LHCN-M2 (cell line): ENCODE data around the gene GABBR1. TPM values are rescaled to one million over a fixed set of nuclear protein-coding genes. Genes with fewer than 3 reads are reported as not detected.

Experiments used
- DNase-seq: peaks from one replicate; pipeline ENCODE4 v3.0.0-alpha.2; 2012; ENCODE audit warnings: low read depth
- total RNA-seq: library from RNA; depleted of rRNA; stranded (reverse); fragments of >200 nt; gene quantifications from 2 replicates; pipeline ENCODE4 v1.2.3, GENCODE V29; 2014

The GABBR1 gene
- total RNA-seq, 1 experiment from 2014 or later = 8.2 TPM

DNA sequence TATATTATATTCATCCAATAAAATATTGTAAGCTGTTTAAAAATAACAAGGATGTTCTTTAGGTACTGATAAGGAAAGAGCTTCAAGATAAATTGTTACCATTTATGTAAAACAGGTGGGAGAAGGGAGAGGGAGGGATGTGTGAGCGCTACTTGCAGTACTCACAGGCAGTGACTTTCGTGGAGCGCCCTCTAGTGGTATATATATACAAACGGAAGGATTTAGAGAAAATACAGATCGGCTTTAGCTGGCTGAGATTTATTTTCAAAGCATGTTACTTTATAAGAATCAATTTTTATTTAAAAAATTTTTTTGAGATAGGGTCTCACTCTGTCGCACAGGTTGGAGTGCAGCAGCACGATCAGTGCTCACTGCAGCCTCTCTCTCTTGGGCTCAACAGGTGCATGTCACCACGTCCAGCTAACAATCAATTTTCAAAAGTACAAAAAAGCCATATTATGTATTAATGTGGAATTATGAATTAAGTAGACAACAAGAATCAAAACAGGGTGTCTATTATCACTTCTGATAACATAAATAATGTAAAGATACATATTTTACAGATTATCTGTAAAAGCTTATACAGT lies 20.6 kb upstream of the GABBR1 start:
- DNase-seq = peak; percentile 62

DNA sequence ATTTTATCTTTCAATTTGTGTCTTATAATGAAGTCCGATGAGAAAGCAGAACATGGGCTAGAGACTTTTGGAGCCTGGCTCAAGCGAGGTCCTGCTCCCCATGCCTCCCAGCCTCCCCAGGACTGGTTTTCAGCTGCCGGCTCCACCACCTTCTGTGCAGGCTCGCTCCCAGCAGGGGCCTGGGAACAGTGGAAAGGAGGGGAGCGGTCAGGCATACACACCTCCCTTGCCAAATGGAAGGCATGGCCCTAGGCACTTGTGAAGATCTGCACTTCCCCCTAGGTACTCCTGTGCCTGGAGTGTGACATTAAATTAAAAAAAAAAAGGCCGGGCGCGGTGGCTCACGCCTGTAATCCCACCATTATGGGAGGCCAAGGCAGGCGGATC lies 19.2 kb upstream of the GABBR1 start:
- DNase-seq = no peak

DNA sequence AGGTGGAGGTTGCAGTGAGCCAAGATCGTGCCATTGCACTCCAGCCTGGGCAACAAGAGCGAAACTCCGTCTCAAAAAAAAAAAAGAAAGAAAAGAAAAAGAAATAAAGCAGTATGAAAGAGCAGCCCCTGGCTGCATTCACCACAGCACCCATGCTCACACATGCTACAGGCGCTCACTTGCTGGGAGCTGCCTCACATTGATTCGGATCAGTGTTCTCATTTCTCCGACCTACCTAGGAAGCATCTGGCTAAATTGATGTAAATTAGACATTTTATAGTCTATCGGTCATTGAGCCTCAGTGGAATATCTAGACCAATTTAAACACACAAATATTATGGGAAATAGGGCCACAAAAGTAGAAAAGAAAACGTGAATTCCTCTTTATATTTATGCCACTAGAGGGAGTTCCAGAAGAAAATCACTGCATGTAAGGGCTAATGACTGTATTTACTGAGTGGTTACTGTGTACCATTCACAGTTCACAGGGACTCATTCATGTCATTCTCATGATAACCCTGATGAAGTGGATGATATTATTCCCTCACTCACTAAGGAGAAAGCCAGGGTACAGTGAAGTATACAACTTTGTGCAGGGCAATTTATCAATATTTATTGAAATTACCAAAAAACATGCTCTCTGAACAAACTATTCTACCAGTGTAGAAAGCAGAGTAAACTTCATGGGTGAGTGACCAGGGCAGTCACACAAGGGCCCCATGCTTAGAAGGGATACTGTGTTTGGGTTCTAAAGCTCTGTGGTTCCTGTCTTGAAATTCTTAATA lies 18.6 kb upstream of the GABBR1 start:
- DNase-seq = peak; percentile 28

DNA sequence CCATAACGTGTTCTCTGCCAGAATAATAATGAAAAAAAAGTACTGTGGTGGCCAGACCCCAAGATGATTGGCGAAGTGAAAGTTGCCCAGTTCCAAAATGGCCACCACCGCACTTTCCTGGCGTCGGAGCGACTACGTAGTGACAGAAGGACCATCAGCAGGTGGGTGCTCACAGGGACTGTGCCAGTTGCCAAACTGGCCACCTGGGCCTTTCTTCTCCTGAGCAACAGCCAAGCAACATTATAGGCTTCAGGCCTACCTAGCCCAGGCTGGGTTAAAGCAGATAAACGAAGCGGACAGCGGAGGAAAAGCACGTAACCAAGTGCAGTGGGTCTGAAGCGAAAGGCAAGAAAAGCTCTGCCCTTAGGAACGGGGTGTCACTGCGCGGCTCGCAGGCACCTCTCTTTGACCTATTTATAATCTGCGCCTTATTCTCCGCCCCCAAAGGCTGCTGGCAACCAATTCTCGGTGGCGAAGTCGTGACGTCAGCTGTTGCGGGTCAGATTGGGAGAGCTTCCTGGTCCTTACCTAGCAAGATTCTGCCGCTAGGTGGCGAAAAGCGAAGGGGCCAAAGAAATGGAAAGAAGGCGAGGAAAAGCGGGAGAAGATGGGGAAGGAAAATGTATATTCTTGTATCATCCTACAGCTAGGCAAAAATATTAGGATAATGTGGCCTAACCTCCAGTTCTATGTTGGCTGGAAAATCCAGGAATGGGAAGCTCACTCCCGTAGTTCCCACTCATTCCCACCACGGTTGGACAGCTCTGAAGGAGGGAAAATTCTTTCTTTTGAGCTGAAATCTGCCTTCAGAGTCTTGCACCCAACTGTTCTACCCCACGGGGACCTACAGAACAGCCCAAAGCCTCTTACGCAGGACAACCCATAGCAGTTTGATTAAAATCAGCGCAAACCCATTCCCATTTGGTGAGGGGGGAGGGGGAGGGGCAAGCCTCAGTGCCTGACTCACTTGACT lies 17.0 kb upstream of the GABBR1 start:
- peak; percentile 96 for DNase-seq

DNA sequence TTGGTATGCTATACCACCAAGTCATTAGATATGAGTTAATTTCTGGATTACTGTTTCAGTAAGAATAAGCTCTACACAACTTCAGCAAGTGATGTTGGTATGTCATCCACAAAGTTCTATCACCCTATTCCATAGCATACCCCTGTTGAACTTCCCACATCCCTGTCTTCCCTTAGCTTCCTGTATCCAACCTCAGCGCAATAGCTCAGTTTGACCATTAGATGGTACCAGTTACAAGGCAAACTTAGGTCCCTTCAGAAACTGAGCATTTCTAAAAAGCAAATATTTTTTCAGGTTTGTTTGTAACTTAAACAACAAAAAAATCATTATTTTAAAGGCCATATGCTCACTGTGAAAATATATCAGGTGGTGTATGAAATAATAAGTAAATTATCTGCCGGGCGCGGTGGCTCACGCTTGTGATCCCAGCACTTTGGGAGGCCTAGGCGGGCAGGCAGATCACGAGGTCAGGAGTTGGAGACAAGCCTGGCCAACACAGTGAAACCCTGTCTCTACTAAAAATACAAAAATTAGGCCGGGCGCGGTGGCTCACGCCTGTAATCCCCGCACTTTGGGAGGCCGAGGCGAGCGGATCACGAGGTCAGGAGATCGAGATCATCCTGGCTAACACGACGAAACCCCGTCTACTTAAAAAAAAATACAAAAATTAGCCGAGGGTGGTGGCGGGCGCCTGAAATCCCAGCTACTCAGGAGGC lies 15.1 kb upstream of the GABBR1 start:
- peak; percentile 32 for DNase-seq

DNA sequence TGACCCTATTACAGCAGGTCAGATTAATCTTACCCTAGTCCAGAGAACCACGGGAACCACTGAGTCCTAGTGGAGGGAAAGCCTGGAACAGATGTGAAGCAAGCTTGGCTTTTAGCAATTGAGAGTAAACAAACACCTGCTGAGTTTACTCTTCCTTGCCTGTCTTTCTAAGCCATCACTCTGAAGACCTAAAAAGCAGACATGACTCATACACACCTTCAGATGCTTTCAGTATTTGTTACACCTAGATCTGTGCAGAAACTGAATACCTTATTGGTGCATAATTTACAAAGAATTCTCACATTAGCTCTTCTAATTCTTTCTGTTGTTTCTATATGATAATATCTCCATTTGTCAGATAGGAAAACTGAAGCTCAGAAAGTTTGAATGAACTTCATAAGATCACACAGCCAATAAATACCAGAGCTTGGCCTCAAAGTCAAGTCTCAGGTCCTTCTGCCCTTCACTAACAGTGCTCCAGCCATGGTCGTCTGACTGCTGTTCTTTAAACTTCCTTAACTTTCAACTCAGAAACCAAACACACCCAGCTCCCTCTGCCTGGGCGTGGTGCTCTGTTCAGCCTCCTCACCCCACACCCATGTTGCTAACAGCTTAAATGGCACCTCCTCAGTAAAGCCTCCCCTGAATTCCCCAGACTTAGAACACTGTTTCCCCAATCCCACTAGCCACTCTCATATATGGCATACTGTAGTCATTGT lies 8.6 kb upstream of the GABBR1 start:
- no peak for DNase-seq

DNA sequence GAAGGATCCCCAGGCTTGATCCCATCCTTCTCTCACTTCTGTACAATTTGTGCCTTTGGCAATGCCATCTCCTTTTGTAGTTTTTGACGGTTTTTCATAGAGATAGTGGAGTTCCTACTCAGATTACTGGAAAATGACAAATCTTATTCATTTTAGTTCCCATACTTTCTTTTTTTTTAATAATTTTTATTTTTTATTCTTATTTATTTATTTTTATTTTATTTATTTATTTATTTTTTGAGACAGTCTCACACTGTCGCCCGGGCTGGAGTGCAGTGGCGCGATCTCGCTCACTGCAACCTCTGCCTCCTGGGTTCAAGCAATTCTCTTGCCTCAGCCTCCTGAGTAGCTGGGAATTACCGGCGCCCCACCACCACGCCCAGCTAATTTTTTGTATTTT lies 4.3 kb upstream of the GABBR1 start:
- no peak for DNase-seq

DNA sequence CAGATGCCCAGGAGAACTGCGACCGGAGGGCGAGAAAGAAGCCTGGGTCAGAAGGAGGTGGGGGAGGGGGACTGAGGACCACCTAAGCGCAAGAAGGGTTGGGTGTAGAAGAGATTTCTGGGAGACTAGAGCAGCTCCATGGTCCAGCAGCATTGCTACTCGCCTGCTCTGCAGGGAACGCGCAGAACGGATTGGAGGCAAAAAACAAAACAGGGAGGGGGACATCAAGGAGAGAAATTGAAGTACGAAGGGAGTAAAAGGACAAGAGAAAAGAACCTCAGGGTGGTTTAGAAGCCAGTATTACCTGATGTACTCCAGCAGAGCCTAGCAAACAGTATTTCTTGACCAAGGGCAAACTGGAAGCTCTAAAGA lies 537 bp upstream of the GABBR1 start:
- DNase-seq = no peak

DNA sequence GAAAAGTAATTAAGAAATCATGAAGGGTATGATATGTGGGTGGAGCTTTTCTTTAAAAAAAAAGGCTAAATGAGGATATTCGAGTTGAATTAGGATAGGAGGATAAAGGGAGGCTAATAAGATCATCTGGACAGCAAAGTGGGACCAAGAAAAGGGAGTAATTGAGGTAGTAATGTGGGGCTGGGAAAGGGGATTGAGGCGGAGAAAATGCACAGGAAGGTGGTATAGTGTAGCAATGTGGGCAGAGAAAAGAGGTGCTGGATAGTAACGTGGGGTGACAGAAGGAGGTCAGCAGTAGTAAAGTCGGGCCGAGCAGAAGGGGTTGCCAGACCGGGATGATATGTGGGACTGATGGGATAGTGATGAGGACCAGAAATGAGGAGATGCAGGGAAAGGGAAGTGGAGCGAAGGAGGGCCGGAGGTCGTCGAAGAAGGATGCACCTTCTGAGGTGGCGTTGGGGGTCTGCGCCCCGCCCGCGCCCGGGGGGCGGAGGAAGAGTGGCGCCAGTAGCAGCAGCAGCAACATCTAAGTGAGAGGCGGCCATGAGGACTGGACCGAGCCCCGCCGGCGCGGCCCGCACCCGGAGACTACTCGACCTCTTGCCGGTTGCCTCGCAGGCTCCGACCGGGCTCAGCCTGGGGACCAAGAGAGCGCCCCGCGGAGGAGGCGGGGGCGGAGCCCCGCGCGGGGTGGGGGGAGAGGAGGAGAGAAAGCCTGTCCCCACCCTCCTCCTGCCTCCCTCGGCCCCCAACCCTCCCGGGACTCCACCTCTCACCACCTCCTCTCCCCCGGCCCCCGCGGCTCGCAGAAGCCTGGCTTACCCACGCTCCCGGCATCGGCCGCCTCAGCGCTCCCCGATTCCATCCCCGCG lies 887 bp downstream of the GABBR1 start:
- DNase-seq = peak; percentile 49

DNA sequence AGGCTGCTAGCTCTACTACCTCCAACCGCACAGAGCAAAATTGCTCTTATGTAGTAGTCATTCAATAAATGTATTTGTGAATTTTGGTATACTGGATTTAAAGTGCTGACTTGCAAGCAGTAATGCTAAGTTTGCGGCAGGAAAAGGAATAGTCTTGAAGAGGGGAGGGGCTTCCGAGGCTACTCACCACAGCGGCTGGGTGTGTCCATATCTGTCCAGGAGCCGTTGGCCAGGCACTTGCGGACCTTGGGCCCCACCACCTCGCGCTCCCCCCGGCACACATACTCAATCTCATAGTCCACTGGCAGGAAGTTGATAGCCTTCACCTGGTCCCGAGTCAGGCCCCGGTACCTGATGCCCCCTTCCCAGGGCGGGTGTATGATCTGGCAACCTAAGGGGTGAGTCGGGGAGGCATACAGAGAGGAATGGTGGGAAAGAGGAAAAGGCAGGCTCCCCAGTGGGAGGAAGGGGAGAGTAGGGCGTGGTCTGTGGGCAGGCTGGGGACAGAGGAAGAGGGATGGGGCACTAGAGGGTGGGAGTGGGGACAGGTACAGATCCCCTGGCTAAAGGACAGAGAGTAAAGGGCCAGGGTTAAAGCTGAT lies 1.7 kb downstream of the GABBR1 start:
- DNase-seq = no peak

DNA sequence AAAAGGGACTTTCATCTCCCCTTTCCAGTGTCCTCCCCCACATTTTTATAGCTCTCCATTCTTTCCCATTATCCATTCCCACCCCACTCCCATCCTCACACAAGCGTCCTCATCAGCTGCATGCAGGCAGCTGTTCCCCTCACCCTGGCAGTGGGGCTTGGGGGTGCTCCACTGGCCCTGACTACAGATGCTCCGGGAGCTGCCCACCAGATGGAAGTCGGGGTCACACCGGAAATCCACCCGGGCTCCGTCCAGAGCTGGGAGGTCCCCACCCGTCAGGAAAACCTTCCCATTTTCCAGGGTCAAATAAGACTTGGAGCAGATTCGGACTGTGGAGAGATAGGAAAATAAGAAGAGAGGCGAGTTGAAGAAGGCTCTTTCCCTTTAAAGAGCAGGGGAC lies 2.7 kb downstream of the GABBR1 start:
- DNase-seq = no peak

DNA sequence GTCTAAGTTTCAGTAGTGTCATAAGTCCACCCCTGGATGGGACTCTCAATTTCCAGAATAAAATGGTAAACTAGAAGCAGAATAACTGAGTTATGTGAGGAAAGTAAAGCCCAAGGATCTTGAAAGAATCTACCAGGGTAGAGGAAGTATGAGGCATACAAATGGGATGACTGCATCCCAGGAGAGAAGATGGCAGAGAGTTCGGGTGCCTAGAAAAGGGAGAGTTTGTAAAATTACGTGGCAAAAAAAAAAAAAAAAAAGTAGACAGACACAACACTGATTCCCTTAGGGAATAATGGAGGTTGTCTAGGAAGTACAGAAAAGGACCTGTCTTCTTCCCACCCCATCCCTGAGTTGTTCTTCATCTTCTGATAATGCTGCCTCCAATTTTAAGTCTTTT lies 3.4 kb downstream of the GABBR1 start:
- no peak for DNase-seq

DNA sequence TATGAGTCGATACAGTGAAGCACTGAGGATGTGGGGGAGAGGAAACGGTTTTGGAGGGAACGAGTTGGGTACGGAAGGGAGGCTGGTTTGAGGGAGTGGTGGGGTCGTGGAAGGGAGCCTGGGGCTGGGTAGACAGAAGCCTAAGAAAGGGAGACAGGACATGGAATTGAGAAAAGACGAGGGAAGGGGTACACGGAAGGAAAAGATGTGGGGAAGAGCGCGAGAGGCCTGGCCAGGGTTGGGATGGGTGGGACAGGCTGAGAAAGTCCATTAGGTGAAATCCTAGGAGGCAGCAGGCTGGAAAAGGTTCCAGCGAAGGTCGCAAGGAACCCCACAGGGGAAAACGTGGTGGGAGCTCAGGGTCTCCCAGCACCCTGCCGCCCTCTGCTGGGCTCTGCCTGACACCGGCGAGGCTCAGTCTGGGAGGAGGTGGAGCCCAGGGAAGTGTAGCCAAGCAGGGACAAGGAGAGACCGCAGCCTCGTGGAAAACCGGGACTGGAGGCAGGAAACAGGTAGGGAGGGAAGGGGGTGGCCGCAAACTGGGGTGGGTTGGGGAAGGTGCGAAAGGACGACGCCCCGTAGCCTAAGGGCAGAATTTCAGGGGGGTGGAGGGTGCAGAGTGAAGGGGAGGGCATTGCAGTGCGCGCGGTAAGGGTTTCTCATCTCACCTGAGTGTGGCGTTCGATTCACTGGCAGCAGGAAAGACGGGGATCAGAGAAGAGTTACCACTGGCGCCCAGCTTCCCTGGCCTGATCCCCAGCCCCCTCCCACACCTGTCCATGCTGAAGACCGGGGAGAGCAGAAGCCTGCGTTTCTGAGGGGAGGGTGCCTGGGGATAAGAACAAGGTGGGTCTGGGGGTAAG lies 4.3 kb downstream of the GABBR1 start:
- peak; percentile 71 for DNase-seq

DNA sequence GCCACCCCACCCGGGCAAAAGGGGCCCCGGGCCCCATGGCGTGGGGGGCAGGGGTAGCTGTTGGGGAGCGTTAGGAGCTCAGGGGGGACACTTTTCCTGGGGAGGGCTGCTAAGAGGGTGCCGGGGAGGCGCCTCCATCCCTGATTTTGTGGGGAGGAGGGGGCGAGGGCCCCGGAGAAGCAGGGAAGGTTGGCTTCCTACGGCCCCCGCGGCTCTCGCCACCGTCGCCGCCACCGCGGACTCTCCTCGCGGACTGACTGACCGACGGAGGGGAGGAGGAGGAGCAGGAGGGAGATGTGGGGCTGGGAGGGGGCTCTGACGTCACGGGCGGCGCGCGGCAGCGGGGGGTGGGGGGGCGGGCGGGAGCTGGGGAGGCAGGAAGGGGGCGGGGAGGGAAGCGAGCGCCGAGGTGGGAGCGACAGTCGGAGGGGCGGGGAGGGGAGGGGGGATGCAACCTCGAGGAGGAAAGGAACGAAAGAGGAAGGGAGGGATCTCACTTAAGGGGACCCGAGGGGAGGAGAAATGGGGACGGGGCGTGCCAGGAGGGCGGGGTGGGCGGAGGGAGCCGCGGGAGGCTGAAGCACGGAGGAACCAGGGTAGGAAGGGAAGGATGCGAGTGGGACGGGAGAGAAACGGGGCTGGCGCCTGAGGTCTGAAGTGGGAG lies 5.1 kb downstream of the GABBR1 start:
- peak; percentile 72 for DNase-seq

DNA sequence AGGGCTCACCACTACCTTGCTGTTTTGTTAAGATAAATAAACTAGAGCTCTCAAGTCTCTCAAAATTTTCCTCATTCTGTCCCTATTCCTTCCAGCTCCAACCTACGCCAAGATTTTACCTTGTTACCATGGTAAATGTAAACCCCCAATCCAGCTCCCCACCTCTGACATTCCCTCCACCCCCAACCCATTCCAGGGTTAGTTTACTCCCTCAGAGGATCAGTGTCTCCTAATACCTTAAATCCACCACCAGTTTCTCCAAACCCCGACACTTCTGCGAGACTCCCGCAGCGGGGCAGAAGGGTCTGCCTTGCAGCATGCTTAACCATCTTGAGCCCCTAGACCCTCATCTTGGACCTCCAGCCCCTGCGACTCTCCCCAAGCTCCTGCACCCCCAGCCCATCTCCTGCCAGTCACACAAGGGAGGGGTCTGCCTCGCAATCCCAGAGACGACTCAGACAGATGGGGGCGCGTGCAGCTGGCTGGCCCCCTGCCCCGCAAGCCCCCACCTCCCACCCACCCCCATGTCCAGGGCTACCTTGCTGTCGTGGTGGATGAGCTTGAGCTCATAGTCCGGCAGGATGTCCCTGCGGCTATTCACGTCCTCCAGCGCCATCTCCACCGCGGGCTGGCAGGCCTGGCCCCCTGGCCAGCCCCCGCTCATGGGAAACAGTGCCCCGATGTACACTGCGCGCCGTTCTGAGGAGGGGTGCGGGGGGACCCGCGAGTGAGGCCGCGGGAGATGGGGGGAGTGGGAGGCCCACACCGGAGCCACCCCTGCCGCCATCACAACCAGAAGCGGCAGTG lies 5.8 kb downstream of the GABBR1 start:
- DNase-seq = no peak

DNA sequence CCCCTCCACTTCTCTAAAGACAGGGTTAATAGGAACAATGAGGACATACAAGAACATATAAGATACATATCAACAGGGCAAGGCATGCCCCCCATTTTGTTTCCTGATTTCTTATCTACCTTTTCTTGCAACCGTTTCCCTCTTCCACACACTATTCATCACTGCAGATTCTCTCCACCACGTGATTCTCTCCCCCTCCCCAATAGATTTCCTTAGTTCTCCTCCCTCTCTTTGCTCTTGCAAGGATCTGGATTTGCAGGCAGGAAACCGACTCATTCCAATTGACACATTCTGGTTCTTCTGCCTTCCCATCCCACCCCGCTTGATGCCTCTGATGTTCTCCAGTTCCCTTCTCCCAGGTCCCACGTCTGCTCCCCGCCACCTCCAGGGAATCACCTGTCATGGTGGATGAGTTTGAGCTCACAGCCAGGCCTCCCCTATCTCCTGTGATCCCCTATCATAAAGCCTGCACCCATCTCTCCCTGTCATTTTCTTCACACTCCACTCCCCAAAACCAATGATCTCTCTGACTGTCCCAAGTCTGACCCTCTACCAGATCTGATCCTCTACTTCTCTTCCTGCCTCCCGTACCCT lies 7.5 kb downstream of the GABBR1 start:
- no peak for DNase-seq

DNA sequence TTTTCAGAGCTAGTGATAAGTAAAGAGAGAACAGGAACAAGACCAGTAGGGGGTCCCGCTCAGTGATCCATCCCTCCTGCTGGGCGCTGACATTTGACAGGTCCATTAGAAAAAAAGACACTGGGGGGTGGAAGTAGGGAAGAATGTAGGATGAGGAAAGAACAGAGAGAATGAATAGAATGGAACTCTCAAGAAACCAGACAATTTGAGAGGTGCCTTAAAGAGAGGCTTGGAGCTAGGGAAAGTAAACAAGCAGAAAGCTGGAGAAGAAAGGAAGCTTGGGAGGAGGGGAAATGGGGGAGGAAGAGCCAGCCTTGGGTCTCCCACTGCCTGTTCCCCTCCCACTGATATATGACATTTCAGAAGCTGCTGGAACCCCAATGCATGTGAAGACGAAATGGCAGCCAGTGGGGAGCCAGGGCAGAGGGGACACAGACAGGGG lies 8.4 kb downstream of the GABBR1 start:
- DNase-seq = no peak
